WERI-Rb-1 (cell line): ENCODE data around the gene P2RX6.
A peak's percentile ranks its signal among the peaks of the same experiment; 100 is the strongest.

Experiments used
- DNase-seq: peaks from one replicate; pipeline ENCODE4 v3.0.0-alpha.2; 2020
- H3K27ac ChIP-seq: fragments of 250-450 bp; sonication (Bioruptor Pico); 2 replicates; pipeline ENCODE4 v1.5.1; 2020; ENCODE audit warnings: mild to moderate bottlenecking, moderate library complexity
- H3K27me3 ChIP-seq: fragments of 250-450 bp; sonication (Bioruptor Pico); 2 replicates; pipeline ENCODE4 v1.5.1; 2021; ENCODE audit warnings: mild to moderate bottlenecking, low read depth, moderate library complexity; ENCODE audit not compliant: insufficient read depth, severe bottlenecking
- H3K36me3 ChIP-seq: fragments of 250-450 bp; sonication (Bioruptor Pico); 2 replicates; pipeline ENCODE4 v1.5.1; 2020; ENCODE audit warnings: mild to moderate bottlenecking, moderate library complexity
- H3K4me3 ChIP-seq: 2 replicates; pipeline ENCODE4 v1.5.1; 2011; ENCODE audit warnings: low read depth, mild to moderate bottlenecking, control low read depth, low read length
- H3K9me3 ChIP-seq: fragments of 250-450 bp; sonication (Bioruptor Pico); 2 replicates; pipeline ENCODE4 v1.5.1; 2021; ENCODE audit warnings: mild to moderate bottlenecking, moderate library complexity; ENCODE audit not compliant: severe bottlenecking
- CTCF ChIP-seq: IDR thresholded peaks from 2 replicates; pipeline ENCODE4 v1.5.1; 2011; ENCODE audit warnings: low read depth, mild to moderate bottlenecking, control low read depth, inconsistent platforms, low read length

The P2RX6 gene

GRCh38 chr22:20978419-20978818 lies 36.5 kb upstream of the P2RX6 start:
- peaks cover 3% of the 10 kb centered on the region; the same call in 1 of the 2 replicates for H3K36me3 ChIP-seq
- no peak for DNase-seq
- H3K27ac ChIP-seq: no peak overlapping the region
- no peak for TF ChIP-seq CTCF
- no peaks in the 10 kb centered on the region for H3K9me3 ChIP-seq
- no peaks in the 10 kb centered on the region for H3K27me3 ChIP-seq
- no peak overlapping the region for H3K4me3 ChIP-seq

- Histone ChIP-seq H3K9me3 (no peaks in the 10 kb centered on the region), H3K4me3 (no peak overlapping the region), H3K27ac (no peak overlapping the region), H3K27me3 (no peaks in the 10 kb centered on the region), H3K36me3 (peaks cover 6% of the 10 kb centered on the region)
- no peak for TF ChIP-seq CTCF
- no peak for DNase-seq
These were observed 35.6 kb upstream of the P2RX6 start for GRCh38 chr22:20979243-20979809.

GRCh38 chr22:20979940-20980453 lies 35.0 kb upstream of the P2RX6 start:
- no peak for DNase-seq
- Histone ChIP-seq H3K9me3 (no peaks in the 10 kb centered on the region), H3K4me3 (no peak overlapping the region), H3K36me3 (peaks cover 6% of the 10 kb centered on the region), H3K27ac (no peak overlapping the region), H3K27me3 (no peaks in the 10 kb centered on the region)
- no peak for TF ChIP-seq CTCF

GRCh38 chr22:20980523-20980922 lies 34.4 kb upstream of the P2RX6 start:
- no peak overlapping the region for H3K4me3 ChIP-seq
- TF ChIP-seq CTCF: no peak
- peaks cover 6% of the 10 kb centered on the region for H3K36me3 ChIP-seq
- H3K27ac ChIP-seq: no peak overlapping the region
- H3K9me3 ChIP-seq: no peaks in the 10 kb centered on the region
- H3K27me3 ChIP-seq: no peaks in the 10 kb centered on the region
- DNase-seq: no peak

GRCh38 chr22:20980938-20981722 lies 33.8 kb upstream of the P2RX6 start:
- H3K9me3 ChIP-seq: no peaks in the 10 kb centered on the region
- no peaks in the 10 kb centered on the region for H3K27me3 ChIP-seq
- peaks cover 10% of the 10 kb centered on the region for H3K36me3 ChIP-seq
- peak overlapping the region; percentile 99 for H3K27ac ChIP-seq
- DNase-seq: no peak
- peak overlapping the region; percentile 85 for H3K4me3 ChIP-seq
- TF ChIP-seq CTCF: no peak
